ENCODE data around the gene EGLN3.
"Not testable (repeated sequence)": the region's sequence is repeated elsewhere in the genome, so short reads cannot be mapped to it uniquely, and the experiment has no call there.

EGLN3 gene

DNA sequence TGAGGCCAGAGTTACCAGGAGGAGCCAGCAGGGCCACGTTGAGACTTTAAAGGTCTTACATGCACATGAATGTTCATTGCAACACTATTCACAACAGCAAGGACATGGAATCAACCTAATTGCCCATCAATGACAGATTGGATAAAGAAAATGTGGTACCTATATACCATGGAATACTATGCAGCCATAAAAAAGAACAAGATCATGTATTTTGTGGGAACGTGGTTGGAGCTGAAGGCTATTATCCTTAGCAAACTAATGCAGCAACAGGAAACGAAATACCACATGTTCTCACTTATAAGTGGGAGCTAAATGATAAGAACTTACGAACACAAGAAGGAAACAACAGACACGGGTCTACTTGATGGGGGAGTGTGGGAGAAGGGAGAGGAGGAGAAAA lies 11.6 kb upstream of the EGLN3 start:
- not testable (repeated sequence) for DNase-seq (ENCODE audit: low read depth in 4 of 4, low spot score in 1 of 4)

DNA sequence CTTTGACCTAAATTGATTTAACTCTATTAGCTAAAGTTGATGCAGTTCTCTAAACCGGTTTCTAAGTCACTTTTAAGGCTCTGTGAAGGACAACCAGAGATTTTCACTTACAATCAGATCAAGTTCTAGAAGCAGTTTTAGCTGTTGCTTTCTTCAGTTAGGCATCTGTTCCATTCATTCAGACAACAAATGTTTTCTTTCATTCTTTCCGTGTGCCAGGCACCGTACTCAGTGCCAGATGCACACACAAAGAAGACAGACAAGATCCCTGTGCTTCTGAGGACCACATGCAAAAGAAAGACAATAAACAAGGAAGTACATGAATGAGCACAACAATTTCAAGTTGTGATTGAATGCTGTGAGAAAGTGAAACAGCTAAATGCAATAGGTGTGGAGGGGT lies 11.1 kb upstream of the EGLN3 start:
- no peak for DNase-seq (ENCODE audit: low read depth in 4 of 4, low spot score in 1 of 4)

DNA sequence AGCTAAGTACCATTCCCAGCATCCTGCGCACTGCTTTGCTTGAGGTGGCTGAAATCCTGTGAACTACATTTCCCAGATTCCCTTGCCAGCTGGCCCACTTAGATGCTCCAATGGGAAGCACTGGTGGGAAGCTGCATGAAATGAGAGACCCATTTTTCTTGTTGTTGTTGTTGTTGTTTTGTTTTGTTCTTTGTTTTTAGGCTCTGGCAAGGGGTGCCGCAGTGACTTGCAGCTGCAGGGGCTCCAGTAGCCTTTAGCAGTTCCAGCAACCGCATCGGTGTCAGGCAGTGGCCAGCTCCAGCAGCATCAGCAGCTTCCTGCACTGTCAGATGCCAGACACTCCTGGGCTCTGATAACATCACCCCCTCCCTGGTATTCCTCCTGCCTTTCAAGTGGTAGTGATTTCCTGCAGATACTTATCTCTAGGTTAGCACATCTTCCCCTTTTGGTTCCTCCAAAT lies 8.8 kb upstream of the EGLN3 start:
- no peak for DNase-seq (ENCODE audit: low read depth in 4 of 4, low spot score in 1 of 4)

DNA sequence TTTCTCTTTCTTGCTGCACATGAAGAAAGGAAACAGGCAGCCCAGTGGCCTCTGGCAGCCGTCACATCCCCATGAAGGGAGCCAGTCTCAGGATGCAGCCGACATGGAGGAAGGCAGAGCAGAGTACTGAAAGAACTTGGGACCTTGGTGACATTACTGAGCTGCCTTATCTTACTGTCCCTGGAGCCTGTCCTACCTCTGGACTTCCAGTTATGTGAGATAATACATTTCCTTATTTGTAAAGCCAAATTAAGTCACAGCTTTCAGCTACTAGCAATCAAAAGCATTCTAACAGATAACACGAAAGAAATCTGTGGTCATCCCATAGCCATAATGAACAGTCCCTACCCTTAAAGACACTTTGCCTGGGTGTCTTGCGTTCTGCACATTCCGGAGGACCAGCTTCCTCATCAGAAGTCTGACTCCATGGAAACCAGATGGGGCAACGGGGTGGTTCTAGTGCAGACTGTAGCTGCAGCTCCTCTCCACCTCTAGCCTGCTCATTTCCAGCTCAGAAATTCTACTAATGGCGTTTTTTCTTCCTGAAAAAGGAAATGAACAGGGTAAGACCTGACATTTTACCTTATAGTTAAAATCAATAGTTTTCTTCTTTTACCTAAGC lies 7.8 kb upstream of the EGLN3 start:
- no peak for DNase-seq (ENCODE audit: low read depth in 4 of 4, low spot score in 1 of 4)

DNA sequence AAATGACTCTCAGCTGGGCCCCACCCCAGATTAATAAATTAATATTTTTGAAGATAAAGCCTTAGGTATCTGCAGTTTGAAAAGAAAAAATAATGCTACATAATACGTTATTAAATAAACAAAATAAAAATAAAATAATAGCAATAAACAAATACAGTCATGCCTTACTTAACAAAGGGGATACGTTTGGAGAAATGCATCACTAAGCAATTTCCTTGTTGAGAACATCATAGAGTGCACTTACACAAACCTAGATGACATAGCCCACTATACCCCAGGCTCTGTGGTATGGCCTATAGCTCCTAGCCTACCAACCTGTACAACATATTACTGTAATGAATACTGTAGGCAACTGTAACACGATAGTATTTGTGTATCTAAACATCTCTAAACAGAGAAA lies 7.1 kb upstream of the EGLN3 start:
- DNase-seq (ENCODE audit: low read depth in 4 of 4, low spot score in 1 of 4) = no peak

DNA sequence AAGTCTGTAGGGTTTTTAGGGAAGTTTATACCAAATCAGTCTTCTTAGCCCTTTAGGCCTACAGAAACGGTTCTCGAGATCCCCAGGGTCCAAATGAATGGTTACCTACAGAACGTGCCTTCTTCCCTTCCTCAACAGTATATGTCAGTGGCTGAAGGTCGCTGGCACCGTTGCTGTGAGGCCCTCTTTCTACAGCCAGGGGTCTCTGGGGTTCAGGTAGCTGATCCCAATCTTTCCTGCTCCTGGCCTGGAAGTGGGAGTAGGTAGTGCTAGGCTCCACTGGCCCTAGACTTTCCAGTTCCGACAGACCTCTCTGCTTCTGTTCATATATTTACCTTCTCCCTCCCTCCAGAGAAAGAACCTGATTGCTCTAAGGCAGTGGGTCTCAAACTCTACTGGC lies 6.4 kb upstream of the EGLN3 start:
- DNase-seq (ENCODE audit: low read depth in 4 of 4, low spot score in 1 of 4) = no peak

DNA sequence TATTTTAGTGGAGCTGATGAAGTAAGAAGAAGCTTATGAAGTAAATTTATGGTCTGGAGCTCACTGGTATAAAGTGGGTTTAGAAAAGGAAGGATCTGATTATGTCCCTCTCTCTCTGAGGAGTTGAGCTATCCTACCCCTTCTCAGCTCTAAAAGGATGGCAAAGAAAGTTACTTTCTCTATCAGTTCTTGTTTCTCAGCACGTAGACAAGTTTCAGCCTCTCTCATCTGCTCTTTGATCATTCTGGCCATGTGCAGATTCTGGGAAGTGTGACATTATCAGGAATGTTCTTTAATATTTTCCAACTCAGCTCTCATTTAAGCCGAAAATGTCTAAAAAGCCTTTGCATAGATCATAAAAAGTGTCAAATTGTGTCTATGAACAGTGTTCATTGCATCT lies 5.8 kb upstream of the EGLN3 start:
- no peak for DNase-seq (ENCODE audit: low read depth in 4 of 4, low spot score in 1 of 4)

DNA sequence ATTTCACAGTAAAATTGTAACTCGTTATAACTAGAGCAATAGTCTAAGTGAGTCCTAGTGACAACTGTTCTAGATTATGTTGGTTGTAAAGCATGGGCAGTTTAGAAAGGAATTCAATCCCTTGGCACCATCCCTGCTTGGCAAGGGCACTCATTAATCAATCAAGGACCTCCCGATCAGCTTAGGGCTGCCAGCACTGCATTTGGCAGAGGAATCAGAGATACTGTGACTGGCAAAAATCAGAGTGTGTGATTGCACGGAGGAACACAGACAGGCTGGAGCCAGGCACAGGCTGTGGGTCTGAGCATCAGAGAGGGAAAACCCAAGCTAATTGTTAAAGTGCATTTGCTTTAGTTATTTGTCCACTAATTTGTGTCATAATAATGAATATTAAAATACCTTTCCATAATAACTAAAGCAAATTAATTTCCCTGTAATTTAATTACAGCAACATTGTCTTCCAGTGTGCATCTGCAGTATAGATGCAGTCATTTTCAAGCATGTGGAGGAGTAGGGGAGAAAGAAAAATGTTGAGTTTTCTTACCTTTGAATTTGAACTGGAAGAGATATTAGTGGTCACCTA lies 3.2 kb upstream of the EGLN3 start:
- no peak for DNase-seq (ENCODE audit: low read depth in 4 of 4, low spot score in 1 of 4)

DNA sequence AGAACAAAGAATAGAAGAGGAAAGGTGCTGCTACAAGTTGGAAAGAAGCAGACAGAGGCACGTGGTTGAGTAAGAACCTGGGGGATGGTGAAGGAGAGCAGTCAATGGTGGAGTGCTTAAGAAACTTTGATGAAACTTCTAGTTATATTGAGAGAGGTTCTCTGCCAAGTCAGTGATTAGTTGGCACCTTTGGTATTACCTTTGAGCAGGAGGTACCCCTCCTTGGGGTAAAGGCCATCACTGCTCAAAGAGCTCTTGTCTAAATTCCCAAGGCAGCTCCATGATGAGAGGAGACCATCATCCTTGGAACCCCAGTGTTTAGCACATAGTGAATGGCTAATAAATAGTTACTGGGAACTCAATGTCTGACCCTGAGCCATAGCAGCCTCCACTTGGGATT lies 1.7 kb upstream of the EGLN3 start:
- no peak for DNase-seq (ENCODE audit: low read depth in 4 of 4, low spot score in 1 of 4)

DNA sequence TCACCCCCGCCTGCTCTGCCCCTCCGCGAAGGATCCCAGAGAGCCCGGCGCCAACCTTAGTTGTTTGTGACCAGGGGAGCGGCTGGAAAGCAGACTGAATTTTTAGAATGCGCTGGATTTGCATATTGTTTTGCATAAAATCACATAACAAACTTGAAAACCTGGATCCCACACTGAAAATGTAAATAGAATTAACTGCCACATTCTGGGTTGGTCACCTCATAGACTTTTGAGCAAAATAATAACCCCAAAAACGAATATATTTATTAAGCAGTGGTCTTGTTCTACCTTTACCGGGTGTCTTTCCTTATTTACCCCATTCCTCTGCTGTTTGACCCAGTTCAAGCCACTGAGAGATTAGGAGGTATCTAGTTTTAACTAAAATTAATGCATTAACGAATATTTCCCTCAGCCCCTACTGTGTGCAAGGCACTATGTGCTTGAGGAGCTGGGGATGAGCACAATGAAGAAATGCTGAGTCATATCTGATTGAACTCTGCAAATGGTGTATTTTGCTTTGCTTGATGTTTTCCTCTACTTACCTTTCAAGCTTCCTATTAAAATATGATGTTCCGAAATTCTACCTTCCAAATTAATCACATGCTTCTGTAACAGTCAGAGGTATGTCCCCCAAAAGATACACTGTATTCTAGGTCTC lies 438 bp upstream of the EGLN3 start:
- DNase-seq (ENCODE audit: low read depth in 4 of 4, low spot score in 1 of 4) = no peak

DNA sequence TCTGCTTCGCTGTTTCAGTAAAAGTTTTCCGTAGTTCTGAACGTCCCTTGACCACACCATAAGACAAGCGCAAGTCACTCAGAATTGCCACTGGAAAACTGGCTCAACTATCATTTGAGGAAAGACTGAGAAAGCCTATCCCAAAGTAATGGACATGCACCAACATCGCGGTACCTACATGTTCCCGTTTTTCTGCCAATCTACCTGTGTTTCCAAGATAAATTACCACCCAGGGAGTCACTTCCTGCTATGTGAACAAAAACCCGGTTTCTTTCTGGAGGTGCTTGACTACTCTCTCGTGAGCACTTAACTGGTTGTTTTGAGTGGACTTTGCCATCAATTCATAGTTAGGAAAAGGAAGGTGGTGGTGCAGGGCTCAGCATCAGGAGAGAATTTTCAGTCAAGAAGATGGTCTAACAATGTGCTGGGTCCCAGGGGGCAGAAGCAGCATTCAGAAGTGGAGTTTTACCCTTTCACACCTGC lies 1.4 kb downstream of the EGLN3 start:
- no peak for DNase-seq (ENCODE audit: low read depth in 4 of 4, low spot score in 1 of 4)

DNA sequence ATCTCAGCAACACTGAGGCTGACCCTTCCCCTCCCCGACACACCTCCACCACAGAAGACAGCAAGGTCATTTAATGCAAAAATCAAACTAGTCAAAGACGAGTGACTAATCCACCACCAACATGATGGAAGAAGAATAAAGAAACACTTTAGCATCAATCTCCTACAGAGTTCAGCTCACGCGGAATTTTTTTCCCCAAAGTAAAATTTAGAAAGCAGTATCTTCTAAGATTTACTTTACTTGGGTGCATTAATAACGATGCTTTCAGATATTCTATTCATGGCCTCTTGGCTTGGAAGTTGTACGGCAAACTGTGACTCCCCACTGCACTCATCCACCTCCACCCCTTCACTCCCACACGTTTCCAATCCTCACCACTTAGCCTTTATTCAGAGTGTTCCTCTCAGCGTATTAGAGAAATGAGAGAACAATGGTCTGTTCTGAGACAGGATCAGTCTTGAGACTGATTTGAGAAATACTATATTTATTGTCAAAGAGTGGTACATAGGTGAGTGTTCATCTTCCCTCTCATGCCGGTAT lies 1.9 kb downstream of the EGLN3 start:
- no peak for DNase-seq (ENCODE audit: low read depth in 4 of 4, low spot score in 1 of 4)

DNA sequence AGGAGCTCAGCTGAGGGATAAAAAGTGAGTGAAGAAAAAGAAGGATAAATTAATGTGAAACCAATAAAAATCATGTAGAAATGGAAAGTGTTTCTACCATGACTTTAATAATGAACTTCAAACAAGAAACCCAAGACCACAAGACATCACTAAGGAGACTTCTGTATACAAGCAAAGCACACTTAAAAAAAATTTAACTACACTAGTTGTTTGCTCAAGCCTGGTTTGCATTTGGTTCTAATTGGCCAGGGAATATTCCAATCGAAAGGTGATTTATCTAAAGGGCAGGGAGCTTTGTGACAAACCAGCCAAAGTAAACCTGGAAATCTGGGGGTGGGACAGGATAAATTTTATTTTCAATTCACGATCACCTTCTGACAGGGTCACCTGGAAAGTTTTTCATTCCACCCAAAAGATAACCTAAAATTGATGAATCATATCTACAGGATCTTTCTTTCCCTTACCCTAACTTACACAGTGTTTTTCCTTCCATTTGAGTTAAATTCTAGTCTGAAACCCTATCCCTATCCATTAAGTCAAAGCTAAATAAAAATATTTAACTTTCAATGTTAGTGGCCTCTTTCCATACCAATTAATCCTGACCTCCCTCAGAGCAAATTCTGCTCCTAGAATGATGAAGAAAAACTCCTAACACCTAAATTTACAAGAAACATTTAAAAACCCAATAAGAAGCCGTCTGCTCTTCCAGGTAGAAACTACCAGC lies 2.6 kb downstream of the EGLN3 start:
- no peak for DNase-seq (ENCODE audit: low read depth in 4 of 4, low spot score in 1 of 4)

DNA sequence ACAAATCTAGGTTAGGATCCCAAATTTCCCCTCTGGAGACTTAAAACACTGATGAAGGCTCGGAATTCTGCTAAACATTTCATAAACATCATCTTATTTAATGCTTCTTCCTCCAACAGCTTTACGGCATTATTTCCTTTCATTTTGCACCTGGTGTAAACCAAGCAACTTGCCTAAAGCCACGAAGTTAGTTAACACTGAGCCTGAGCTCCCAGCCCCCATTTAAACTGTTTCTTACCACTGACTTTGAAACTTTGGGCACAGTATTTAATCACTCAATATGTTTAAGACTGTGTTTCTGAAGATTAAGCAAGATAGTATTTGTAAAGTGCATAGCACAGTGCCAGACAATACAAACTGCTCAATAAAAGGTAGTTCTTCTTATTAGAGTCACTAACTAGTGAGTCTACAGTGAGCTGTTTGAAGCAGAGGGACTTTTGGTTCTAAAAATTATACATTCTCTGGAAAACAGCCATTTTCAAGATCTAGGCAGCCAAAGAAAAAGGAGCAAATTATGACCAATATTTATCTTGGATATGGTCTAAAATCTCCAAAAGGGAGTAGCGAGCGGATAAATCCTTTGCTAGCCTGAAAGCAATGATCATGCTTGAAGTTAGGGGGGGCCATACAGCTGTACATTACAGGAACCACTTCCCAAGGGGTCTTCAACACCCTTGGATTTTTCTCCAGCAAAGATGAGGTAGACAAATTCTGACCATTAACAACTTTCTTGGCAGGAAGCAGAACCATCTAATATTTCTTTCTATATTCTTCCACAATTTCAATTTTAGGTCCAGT lies 4.0 kb downstream of the EGLN3 start:
- DNase-seq (ENCODE audit: low read depth in 4 of 4, low spot score in 1 of 4) = no peak

DNA sequence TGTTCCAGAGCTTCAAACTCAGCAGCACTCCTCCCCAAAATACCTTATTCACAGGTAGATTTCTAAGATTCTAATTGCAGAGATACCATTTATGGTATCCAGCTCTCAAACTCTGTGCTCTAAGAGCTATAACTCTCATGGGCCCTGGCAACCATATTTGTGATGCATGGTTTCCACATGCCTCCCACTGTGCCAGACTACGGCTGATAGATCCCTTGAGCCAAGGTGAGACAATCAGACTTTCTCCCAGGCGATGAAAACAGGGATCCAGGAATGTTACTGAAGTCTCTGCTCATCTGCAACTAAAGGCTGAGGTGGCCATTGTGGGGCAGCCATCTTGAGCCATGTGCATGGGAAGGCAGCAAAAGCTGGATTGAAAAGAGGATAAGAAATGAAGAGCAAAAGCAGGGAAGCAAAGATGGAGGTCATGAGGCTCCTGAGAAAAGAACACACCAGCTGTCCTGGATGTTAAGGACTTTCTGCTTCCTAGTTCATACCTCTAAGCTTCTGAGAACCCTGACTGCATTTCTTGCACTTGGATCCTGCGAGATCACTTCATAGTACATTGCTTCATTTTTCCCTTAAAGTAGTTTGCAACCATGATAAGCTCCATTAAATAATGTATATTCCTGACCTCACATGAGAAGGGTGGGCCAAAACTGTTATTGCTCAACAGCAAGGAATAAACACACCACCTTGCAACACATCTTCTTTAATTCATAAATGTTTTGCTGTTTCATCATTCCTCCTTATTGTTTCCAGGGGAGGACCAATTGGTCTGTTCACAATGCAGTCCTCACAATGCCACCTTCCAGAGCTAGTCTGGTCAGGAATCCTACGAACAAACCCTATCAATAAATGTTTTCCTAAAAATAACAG lies 5.4 kb downstream of the EGLN3 start:
- DNase-seq (ENCODE audit: low read depth in 4 of 4, low spot score in 1 of 4) = no peak

DNA sequence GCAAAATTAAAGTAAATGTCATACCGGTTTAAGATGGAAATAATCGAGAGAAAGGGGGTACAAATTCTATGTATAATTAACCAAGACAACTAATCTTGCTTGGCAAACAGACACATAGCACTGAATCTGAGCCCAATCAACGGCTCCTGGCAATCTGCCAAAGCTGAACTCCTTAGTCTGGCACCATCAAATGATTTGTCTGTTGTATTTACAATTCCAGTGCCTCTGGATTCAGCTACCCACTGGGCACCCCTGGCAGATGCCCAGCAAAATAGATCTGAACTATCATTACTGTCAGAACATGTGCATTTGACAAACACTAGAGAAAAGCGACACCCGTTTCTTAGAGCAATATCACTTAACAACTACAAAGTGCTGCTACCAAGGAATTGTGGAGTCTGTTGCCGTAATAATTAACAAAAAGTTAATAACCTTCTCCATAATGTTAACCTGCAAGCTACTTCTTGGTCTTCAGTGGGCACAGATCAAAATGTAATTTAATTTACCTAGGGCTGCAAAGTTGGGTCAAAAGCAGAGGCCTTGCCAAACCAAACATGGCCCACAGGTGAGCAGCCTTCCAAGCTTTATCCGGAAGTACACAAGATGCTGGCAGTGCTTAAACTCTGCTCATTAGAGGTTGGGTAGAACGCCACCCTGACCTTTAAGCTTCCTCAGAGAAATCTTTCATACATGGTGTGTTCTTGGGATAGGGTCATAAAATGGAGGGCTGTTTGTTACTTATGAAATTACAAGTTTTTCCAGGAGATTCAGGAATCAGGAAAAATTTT lies 7.6 kb downstream of the EGLN3 start:
- no peak for DNase-seq (ENCODE audit: low read depth in 4 of 4, low spot score in 1 of 4)

DNA sequence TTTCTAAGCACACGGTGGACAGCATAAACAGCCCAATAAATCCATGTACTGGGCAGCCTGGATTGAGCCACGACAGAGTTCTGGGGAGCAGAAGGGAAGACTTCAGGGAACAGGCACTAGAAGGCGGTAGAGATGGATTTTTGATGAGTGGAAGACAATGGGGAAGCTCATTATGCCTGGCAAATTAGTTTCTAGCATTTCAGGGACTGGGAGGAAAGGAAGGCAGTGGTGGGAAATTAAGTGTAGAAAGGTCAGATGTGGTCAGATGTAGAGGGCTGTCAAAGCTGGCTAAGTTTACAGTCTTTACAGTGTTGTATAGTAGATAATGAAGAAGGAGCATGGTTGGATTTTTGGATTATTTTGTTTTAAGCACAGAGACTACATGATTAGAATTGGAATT lies 9.2 kb downstream of the EGLN3 start:
- DNase-seq (ENCODE audit: low read depth in 4 of 4, low spot score in 1 of 4) = no peak

DNA sequence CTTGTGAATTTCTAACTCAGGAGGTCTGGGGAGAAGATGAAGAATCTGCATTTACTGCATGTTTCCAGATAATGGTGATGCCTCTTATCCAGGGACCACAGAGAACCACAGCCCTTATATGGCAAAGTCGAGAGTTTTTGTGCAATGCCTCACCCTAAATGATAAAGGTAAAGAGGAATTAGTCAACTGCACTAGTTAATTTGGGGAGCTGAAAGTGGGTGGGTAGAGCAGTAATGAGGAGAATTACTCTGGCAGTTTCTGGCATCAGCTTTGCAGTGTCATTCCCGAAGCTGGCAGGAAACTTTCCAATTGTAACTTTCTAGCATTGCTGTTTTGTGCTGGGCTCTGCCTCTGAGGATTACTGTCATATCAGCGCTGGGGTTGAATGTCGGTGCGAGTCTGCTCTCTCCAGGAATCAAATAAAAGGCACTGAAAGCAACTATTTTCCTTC lies 10.3 kb downstream of the EGLN3 start:
- no peak for DNase-seq (ENCODE audit: low read depth in 4 of 4, low spot score in 1 of 4)
